Skeletal muscle cell (primary cell): ENCODE results near the gene UAP1.
A peak's percentile ranks its signal among the peaks of the same experiment; 100 is the strongest.

Experiments
- DNase-seq: peaks from one replicate; pipeline ENCODE4 v3.0.0-alpha.2; 2010; ENCODE audit warnings: low read depth
- H3K4me3 ChIP-seq: 2 replicates; pipeline ENCODE4 v1.5.1; 2011; ENCODE audit warnings: low read depth, mild to moderate bottlenecking, control low read depth, low read length, moderate library complexity

Gene UAP1

GRCh38 chr1:162561616-162562469 lies at the start of gene UAP1:
Gene UAP1, plus strand, starts transcription at chr1:162561722. Its CDS starts 4,347 bp downstream, at chr1:162566069.
- no peak for DNase-seq
- peak within 1 kb of the TSS; percentile 95 for H3K4me3 ChIP-seq

GRCh38 chr1:162527314-162527713 lies 34.2 kb upstream of the UAP1 start:
- DNase-seq = no peak
- no peak overlapping the region for H3K4me3 ChIP-seq

- DNase-seq = no peak
- no peak overlapping the region for H3K4me3 ChIP-seq
These were observed 31.1 kb upstream of the UAP1 start for GRCh38 chr1:162530307-162530987.

GRCh38 chr1:162530988-162531319 lies 30.6 kb upstream of the UAP1 start:
- DNase-seq = no peak
- H3K4me3 ChIP-seq = no peak overlapping the region

- no peak overlapping the region for H3K4me3 ChIP-seq
These were observed 26.0 kb upstream of the UAP1 start for GRCh38 chr1:162535501-162535900.

GRCh38 chr1:162536511-162536910 lies 25.0 kb upstream of the UAP1 start:
- no peak for DNase-seq
- H3K4me3 ChIP-seq = no peak overlapping the region

More at GRCh38 chr1:162535501-162535900, 26.0 kb upstream of the UAP1 start:
- DNase-seq = no peak

GRCh38 chr1:162537216-162537615 lies 24.3 kb upstream of the UAP1 start:
- DNase-seq = no peak
- no peak overlapping the region for H3K4me3 ChIP-seq

- peak; percentile 55 for DNase-seq
These were observed 22.6 kb upstream of the UAP1 start for GRCh38 chr1:162538815-162539431.

GRCh38 chr1:162541619-162542141 lies 19.8 kb upstream of the UAP1 start:
- DNase-seq = peak; percentile 95
- no peak overlapping the region for H3K4me3 ChIP-seq

More at GRCh38 chr1:162538815-162539431, 22.6 kb upstream of the UAP1 start:
- no peak overlapping the region for H3K4me3 ChIP-seq

- no peak overlapping the region for H3K4me3 ChIP-seq
- no peak for DNase-seq
These were observed 18.3 kb upstream of the UAP1 start for GRCh38 chr1:162543228-162543627.

GRCh38 chr1:162548170-162548569 lies 13.4 kb upstream of the UAP1 start:
- H3K4me3 ChIP-seq = no peak overlapping the region
- DNase-seq = peak; percentile 53

GRCh38 chr1:162549001-162549400 lies 12.5 kb upstream of the UAP1 start:
- no peak for DNase-seq

GRCh38 chr1:162550925-162551324 lies 10.6 kb upstream of the UAP1 start:
- H3K4me3 ChIP-seq = no peak overlapping the region
- DNase-seq = no peak

More at GRCh38 chr1:162549001-162549400, 12.5 kb upstream of the UAP1 start:
- no peak overlapping the region for H3K4me3 ChIP-seq

- no peak overlapping the region for H3K4me3 ChIP-seq
- no peak for DNase-seq
These were observed 9.4 kb upstream of the UAP1 start for GRCh38 chr1:162551969-162552683.

GRCh38 chr1:162552684-162553252 lies 8.8 kb upstream of the UAP1 start:
- DNase-seq = no peak
- H3K4me3 ChIP-seq = no peak overlapping the region

- no peak overlapping the region for H3K4me3 ChIP-seq
These were observed 7.3 kb upstream of the UAP1 start for GRCh38 chr1:162554258-162554657.

GRCh38 chr1:162557536-162557935 lies 4.0 kb upstream of the UAP1 start:
- DNase-seq = no peak

More at GRCh38 chr1:162554258-162554657, 7.3 kb upstream of the UAP1 start:
- DNase-seq = peak; percentile 85

GRCh38 chr1:162560303-162561036 lies 1.1 kb upstream of the UAP1 start:
- no peak for DNase-seq
- H3K4me3 ChIP-seq = peak overlapping the region; percentile 95

More at GRCh38 chr1:162557536-162557935, 4.0 kb upstream of the UAP1 start:
- no peak overlapping the region for H3K4me3 ChIP-seq
